Prostate gland (tissue), 2 donors: ENCODE data around the gene ENHO.

Source experiments
- POLR2A ChIP-seq: fragments of 450-650 bp; IDR thresholded peaks from one replicate; pipeline ENCODE4 v1.6.1; 2016; ENCODE audit warnings: antibody characterized with exemption, mild to moderate bottlenecking
- POLR2AphosphoS5 ChIP-seq: sonication (generic); formaldehyde crosslinking; IDR thresholded peaks from one replicate; pipeline ENCODE4 v1.6.1; 2017; ENCODE audit warnings: antibody characterized with exemption
- TF ChIP-seq, protein P1 (sequence below), 4 experiments: fragments of 200-600 bp in 2 of 4; fragments of 450-650 bp in 2 of 4; sonication (generic) in 2 of 4; IDR thresholded peaks; 1 replicate in 3 of 4; 2 replicates in 1 of 4; pipeline ENCODE4 v1.5.1; 2016 to 2019; ENCODE audit warnings: antibody characterized with exemption in 4 of 4, mild to moderate bottlenecking in 2 of 4, moderate library complexity in 2 of 4

DNA sequence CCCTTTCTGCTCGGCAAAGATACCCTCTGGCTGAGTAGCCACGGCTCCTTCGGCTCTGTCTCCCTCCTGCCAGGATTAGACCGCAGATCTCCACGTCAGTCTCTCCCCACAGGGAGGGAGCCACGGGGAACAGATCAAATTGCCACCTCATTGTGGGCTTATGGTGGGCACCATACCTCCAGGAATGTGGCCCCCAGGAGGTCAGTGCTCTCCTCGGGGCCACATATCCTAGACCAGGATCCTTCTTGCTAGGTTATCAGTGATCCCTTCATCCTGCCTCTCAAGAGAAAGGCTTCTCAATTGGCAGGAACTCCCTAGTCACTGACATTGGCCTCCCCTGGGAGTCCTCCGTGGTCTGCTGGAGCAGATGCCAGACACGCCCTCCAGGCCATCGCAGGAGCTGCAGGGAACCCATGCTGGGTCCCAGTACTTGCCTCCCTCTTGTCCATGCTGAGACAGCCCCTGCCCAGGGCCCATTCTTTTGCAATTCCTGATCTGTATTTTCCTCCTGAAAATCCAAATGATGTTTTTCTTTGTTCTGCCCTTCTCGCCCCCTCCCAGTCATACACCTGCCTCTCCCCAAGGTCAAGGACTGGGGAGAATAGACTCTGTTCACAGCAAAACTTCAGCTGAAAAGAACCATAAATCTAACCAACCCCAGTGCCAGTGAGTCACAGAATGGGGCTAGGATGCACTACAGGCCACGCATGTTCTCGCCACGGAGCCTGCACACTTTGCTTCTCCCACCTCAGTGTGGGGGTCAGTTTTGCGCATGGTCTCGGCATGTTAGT, 31.6 kb upstream of the ENHO start:
- TF ChIP-seq POLR2A = no peak
- TF ChIP-seq, protein P1, sequence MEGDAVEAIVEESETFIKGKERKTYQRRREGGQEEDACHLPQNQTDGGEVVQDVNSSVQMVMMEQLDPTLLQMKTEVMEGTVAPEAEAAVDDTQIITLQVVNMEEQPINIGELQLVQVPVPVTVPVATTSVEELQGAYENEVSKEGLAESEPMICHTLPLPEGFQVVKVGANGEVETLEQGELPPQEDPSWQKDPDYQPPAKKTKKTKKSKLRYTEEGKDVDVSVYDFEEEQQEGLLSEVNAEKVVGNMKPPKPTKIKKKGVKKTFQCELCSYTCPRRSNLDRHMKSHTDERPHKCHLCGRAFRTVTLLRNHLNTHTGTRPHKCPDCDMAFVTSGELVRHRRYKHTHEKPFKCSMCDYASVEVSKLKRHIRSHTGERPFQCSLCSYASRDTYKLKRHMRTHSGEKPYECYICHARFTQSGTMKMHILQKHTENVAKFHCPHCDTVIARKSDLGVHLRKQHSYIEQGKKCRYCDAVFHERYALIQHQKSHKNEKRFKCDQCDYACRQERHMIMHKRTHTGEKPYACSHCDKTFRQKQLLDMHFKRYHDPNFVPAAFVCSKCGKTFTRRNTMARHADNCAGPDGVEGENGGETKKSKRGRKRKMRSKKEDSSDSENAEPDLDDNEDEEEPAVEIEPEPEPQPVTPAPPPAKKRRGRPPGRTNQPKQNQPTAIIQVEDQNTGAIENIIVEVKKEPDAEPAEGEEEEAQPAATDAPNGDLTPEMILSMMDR (IDR thresholded peaks at IDR 0.05) = no peak
- no peak for TF ChIP-seq POLR2AphosphoS5
